Measurements from ENCODE around the gene ZFAND3.

- TF ChIP-seq EP300 (IDR thresholded peaks at IDR 0.05) (no peak), CTCF (IDR thresholded peaks at IDR 0.05) (no peak), POLR2A (IDR thresholded peaks at IDR 0.05; ENCODE audit: low read depth) (no peak)
Measured at GRCh38 chr6:38158762-38159350, 339.3 kb downstream of the ZFAND3 start.
